22Rv1 (cell line): ENCODE measurements around the gene SPIN4.
"Not testable (repeated sequence)": the region's sequence is repeated elsewhere in the genome, so short reads cannot be mapped to it uniquely, and the experiment has no call there.

ENCODE experiments used
- ZFX ChIP-seq: fragments of 450-650 bp; IDR thresholded peaks from 2 replicates; pipeline ENCODE4 v1.6.1; 2017; ENCODE audit warnings: antibody characterized with exemption, borderline replicate concordance
- TF ChIP-seq, protein P1 (sequence below): fragments of 450-650 bp; IDR thresholded peaks from 2 replicates; pipeline ENCODE4 v1.5.1; 2017; ENCODE audit warnings: mild to moderate bottlenecking

DNA sequence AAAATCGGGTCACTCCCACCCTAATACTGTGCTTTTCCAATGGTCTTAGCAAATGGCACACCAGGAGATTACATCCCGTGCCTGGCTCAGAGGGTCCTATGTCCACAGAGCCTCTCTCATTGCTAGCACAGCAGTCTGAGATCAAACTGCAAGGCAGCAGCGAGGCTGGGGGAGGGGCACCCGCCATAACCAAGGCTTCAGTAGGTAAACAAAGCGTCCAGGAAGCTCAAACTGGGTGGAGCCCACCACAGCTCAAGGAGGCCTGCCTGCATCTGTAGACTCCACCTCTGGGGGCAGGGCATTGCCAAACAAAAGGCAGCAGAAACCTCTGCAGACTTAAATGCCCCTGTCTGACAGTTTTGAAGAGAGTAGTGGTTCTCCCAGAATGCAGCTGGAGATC is 16.6 kb upstream of the SPIN4 start:
- not testable (repeated sequence) for TF ChIP-seq ZFX
- TF ChIP-seq, protein P1, sequence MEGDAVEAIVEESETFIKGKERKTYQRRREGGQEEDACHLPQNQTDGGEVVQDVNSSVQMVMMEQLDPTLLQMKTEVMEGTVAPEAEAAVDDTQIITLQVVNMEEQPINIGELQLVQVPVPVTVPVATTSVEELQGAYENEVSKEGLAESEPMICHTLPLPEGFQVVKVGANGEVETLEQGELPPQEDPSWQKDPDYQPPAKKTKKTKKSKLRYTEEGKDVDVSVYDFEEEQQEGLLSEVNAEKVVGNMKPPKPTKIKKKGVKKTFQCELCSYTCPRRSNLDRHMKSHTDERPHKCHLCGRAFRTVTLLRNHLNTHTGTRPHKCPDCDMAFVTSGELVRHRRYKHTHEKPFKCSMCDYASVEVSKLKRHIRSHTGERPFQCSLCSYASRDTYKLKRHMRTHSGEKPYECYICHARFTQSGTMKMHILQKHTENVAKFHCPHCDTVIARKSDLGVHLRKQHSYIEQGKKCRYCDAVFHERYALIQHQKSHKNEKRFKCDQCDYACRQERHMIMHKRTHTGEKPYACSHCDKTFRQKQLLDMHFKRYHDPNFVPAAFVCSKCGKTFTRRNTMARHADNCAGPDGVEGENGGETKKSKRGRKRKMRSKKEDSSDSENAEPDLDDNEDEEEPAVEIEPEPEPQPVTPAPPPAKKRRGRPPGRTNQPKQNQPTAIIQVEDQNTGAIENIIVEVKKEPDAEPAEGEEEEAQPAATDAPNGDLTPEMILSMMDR = not testable (repeated sequence)
